Hematopoietic multipotent progenitor cell treated with erythropoietin and hydrocortisone succinate and interleukin-3 and kit ligand, for 6 days (in vitro differentiated cells): ENCODE results near the gene DOCK8.
A peak's percentile ranks its signal among the peaks of the same experiment; 100 is the strongest.
"Not testable (repeated sequence)": the region's sequence is repeated elsewhere in the genome, so short reads cannot be mapped to it uniquely, and the experiment has no call there.

Source experiments
- DNase-seq: peaks from one replicate; pipeline ENCODE4 v3.0.0-alpha.2; 2015

DOCK8 gene

DNA sequence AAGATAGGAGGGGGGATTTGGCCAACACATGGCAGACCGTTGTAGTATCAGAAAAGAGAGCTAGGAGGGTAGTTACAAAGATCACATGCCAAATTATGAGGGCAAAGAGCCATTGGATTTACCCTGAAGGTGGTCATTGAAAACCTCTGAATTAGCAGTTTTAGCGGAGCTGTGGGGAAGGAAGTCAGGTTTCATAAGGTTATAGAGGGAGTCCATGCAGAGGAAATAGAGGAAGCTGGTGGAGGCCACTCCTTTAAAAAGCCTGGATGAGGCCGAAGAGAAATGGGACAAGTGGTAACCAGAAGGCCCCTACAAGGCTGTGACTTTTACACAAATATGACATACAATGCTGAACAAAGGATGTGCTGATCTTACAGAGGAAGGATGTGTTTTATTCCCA is 13.2 kb downstream of the DOCK8 start:
- no peak for DNase-seq

DNA sequence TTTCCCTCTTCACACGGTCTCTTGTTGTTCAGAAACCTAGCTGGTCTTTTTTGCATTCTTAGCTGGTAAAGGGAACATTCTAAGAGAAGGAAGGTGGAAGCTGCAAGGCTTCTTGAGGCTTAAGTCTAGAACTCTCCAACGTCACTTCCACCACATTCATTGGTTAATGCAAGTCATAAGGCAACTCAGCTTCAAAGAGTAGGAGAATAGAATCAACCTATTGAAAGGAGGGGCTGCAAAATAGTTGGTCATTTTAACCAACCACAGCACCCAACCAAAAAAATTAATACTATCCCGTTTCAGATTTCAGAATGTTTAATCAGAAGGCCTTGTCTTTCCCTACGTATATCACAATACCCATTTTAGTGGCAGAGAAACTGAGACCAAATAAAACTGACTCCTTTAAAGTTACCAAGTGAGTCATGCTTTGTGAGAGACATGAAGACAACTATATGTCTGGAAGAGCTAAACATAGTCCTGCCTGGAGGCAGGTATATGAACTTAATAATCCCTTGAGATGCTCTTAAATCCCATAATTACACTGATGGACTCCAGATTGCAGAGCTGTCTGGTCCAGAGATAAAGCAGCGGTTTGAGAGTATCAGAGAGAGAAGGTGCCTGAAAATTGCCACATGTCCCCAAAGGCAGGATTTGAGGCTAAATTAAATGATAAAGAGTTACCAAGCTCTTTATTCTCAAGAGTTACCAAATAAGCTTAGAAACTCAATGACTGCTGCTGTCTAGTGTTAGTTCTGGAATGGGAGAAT is 14.4 kb downstream of the DOCK8 start:
- no peak for DNase-seq

- not testable (repeated sequence) for DNase-seq
These were observed 17.0 kb downstream of the DOCK8 start for GRCh38 chr9:231625-232024.

DNA sequence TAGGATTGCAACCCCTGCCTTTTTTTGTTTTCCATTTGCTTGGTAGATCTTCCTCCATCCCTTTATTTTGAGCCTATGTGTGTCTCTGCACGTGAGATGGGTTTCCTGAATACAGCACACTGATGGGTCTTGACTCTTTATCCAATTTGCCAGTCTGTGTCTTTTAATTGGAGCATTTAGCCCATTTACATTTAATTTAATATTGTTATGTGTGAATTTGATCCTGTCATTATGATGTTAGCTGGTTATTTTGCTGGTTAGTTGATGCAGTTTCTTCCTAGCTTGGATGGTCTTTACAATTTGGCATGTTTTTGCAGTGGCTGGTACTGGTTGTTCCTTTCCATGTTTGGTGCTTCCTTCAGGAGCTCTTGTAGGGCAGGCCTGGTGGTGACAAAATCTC is 19.0 kb downstream of the DOCK8 start:
- not testable (repeated sequence) for DNase-seq

DNA sequence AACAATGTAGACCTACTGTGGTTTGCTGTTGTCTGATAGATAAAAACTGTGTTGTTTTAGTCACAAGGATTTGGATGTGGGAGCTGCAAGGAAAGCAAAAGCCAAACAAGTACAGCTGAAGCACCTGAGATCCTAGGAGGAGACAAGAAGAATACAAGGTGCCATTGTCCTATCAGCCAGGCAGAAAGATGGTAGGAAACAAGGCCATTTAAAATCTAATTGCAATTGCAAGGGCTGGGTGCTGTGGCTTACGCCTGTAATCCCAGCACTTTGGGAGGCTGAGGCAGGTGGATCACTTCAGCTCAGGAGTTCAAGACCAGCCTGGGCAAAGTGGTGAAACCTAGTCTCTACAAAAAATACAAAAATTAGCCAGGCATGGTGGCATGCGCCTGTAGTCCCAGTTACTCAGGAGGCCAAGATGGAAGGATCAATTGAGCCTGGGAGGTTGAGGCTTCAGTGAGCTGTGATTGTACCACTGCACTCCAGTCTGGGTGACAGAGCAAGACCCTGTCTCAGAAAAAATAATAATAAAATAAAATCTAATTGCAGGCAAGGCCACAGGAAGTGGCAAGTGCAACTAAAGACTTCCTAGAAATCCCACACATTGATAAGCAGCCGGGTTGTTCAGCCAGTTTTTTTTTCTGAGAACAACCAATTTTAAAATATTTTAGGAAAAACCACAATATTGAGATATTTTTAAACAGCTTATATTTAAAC is 22.6 kb downstream of the DOCK8 start:
- DNase-seq = peak; percentile 82

DNA sequence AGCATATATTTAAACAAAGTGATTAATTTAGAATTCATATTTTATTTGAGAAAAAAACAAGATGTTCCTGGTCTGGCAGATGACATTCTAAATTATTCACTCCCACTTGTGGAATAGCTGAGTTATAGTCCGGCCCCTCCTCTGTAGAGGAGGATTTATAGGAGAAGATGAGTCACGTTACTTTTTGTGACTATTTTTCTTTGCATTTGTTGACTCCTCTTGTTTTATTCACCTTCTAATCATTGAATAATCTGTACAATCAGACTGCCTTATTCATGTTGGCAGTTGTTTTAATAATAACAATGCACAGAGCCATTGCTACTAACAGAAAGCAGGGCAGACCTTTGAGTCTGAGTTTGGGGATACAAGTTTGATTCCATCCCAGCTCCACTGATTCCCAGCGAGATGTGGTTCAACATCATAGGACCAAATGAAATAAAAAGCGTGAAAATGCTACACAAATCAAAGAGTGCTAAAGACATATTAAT is 23.2 kb downstream of the DOCK8 start:
- DNase-seq = peak; percentile 70

DNA sequence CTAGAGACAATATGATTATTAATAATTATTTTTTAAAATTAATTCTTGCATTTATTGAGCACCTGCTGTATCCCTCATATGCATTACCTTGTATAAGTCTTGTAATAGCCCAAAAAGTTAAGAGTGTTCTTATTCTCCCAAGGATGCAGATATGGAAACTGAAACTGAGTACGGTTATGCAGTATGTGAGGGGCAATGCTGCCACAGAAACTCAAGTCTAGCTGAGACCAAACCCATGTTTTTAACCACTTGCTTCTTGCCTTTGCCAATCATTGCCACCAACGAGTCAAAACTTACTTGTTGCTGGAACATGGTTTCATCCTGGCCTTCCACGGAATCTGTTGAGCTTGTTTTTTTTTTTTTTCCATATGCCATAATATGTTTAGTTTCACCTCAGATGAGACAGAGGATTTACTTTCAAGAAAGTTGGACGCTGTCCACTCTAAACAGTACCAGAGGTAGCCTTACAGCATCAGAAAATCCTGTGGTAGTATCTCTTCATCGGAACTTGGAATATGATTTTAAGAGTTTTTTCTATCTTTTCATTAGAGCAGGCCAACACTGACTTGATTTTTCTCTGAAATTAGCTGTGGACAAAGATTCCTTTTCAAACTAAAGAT is 27.9 kb downstream of the DOCK8 start:
- DNase-seq = no peak

GRCh38 chr9:248278-248961 is 33.8 kb downstream of the DOCK8 start:
- no peak for DNase-seq

DNA sequence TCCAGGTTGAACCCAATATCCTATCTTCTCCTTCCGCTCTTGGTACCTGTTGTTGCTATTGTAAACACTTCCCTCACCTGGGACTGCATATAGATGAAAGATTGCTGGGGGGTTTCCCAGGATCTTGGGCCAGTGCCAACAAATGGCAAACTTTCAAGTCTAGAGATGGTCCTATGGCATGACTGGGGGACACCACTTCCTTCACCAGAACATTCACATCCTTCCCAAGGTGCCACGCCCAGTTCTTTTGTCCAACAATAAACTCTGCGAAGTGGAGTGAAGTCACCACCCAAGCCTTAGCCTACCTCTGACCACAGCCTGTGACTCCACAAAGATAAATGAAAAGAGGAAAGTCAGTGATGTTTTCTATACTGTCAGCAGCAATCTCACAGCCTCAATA is 34.4 kb downstream of the DOCK8 start:
- peak; percentile 65 for DNase-seq

- no peak for DNase-seq
These were observed 35.4 kb downstream of the DOCK8 start for GRCh38 chr9:250039-250438.

- DNase-seq = no peak
These were observed 36.0 kb downstream of the DOCK8 start for GRCh38 chr9:250625-251024.

GRCh38 chr9:251398-251797 is 36.7 kb downstream of the DOCK8 start:
- DNase-seq = peak; percentile 67

DNA sequence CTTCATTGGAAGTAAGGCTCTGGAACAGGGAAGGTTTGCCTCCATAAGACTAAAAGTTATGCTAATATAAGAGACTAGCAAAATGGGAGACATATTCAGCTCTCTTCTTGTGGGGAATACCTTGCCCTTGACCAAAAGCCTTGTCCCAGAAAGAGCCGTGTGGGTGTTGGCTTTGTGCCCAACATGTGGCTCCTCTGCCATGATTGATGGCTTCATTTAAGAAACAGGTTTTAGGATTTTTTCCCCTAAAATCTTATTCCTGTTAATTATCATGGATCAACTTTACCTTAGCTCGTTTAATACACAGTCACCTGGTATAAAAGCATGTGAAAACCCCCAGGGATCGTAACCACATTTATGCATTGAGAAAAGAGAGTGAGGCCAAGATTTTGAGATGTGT is 38.9 kb downstream of the DOCK8 start:
- no peak for DNase-seq

GRCh38 chr9:254516-254915 is 39.9 kb downstream of the DOCK8 start:
- no peak for DNase-seq

GRCh38 chr9:257957-258356 is 43.3 kb downstream of the DOCK8 start:
- peak; percentile 74 for DNase-seq

GRCh38 chr9:259405-260404 is 45.0 kb downstream of the DOCK8 start:
- DNase-seq = peak; percentile 62

DNA sequence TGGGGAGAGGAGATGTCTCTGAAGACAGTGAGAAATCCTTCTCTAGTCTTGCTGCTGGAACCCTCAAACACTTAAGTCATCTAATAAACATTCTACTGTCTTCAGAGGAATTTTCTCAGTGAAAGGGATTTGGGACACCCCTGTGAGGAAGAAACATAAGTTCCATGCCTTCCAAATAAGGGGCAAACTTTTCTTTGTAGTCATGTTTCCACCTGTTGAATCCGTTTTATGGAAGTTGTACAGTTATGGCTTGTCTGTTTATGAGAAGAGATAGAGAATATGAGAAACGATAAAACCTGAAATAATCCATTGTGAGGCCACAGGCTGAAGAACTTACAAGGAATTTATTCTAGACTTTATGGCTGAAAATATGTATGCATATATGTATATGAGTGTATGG is 49.6 kb downstream of the DOCK8 start:
- DNase-seq = no peak

DNA sequence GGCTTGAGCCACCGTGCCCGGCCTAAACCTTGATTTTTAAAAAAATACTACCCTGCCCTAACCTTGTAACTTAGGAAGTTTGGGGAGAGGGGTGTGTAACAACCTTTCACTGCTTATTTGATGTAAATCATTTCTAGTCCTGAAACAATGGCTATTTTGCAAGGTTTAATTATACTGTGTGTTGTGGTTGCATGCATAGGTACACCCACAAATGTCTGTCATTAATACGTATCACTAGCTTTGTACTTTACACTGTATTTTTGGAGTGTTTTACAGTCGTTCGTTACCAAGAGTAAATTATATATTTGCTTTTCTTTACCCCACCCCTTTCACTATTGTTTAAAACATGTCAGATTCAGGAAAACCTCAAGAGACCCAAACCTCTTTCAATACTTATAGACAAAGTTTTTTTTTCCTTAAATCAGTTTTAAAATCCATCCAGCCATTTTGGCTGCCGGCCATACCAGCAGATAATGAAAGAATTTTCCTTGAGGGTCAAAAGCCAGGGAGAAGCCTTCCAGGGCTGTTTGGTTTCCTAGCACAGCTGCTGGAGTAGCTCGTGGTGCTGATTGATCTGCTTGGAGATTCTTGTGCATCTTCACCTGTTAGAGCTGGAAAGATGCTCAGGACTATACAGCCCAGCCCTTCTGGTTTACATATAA is 50.7 kb downstream of the DOCK8 start:
- DNase-seq = no peak

DNA sequence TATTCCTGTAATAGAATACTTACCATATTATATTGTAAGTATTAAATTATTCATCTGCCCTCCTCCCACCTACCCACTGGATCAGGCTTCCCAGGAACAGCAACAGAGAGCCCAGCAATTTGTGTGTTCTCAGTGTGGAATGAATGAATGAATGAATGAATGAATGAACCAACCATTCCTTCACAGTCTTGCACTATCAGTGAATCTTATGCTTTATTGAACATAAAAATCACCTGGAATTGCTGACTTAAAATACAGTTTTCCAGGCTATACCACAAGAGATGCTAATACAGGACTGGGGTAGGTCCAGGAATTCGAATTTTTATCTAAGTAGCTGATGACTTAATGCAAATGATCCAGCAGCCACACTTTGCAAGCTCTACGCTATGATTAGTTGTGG is 51.6 kb downstream of the DOCK8 start:
- DNase-seq = no peak

- no peak for DNase-seq
These were observed 54.0 kb downstream of the DOCK8 start for GRCh38 chr9:268616-269015.

- no peak for DNase-seq
These were observed 54.5 kb downstream of the DOCK8 start for GRCh38 chr9:269081-269711.
